Measurements from ENCODE around the gene CCT5.

- TF ChIP-seq POLR2A (IDR thresholded peaks at IDR 0.05): no peak
- TF ChIP-seq CTCF (IDR thresholded peaks at IDR 0.05): no peak
Observed at GRCh38 chr5:10244342-10244944, 5.6 kb upstream of the CCT5 start.
